OCI-LY7 (cell line): ENCODE results near the gene FHL5.

Source experiments
- CTCF ChIP-seq: fragments of 200-600 bp; sonication (generic); conservative IDR thresholded peaks from 2 replicates; pipeline ENCODE4 v1.5.1; 2014; ENCODE audit warnings: mild to moderate bottlenecking, antibody characterized with exemption, low read length, moderate library complexity, mixed read lengths
- EZH2phosphoT487 ChIP-seq: fragments of 200-600 bp; sonication (generic); IDR thresholded peaks from 2 replicates; pipeline ENCODE4 v1.6.1; 2018; ENCODE audit warnings: low read depth, borderline replicate concordance, mild to moderate bottlenecking, mixed run types, antibody characterized with exemption, low read length, moderate library complexity, mixed read lengths

GRCh38 chr6:96562886-96563285, at the start of gene FHL5:
- TF ChIP-seq CTCF (no peak), EZH2phosphoT487 (no peak)
